ENCODE measurements around the gene C19orf33.
A peak's percentile ranks its signal among the peaks of the same experiment; 100 is the strongest.

The C19orf33 gene

GRCh38 chr19:38268539-38268938 is 35.5 kb upstream of the C19orf33 start:
- Histone ChIP-seq H3K9ac (ENCODE audit: low read length) (peak overlapping the region; percentile 32), H3K4me3 (ENCODE audit: low read length) (no peak overlapping the region), H3K4me1 (ENCODE audit: control insufficient read depth, insufficient read depth, low read length) (peaks cover 67% of the 10 kb centered on the region), H3K36me3 (ENCODE audit: control insufficient read depth, insufficient read depth, low read length) (no peaks in the 10 kb centered on the region), H3K9me3 (ENCODE audit: control insufficient read depth, low read length) (no peaks in the 10 kb centered on the region), H3K27me3 (ENCODE audit: control insufficient read depth, insufficient read depth, low read length) (no peaks in the 10 kb centered on the region)

- Histone ChIP-seq H3K27me3 (ENCODE audit: control insufficient read depth, insufficient read depth, low read length) (no peaks in the 10 kb centered on the region), H3K4me3 (ENCODE audit: low read length) (no peak overlapping the region), H3K9me3 (ENCODE audit: control insufficient read depth, low read length) (no peaks in the 10 kb centered on the region), H3K9ac (ENCODE audit: low read length) (no peak overlapping the region), H3K36me3 (ENCODE audit: control insufficient read depth, insufficient read depth, low read length) (no peaks in the 10 kb centered on the region), H3K4me1 (ENCODE audit: control insufficient read depth, insufficient read depth, low read length) (peaks cover 79% of the 10 kb centered on the region)
These were observed 33.4 kb upstream of the C19orf33 start for GRCh38 chr19:38270587-38271167.

- H3K4me3 ChIP-seq (ENCODE audit: low read length): no peak overlapping the region
- H3K9ac ChIP-seq (ENCODE audit: low read length): no peak overlapping the region
- peaks cover 67% of the 10 kb centered on the region for H3K4me1 ChIP-seq (ENCODE audit: control insufficient read depth, insufficient read depth, low read length)
- H3K36me3 ChIP-seq (ENCODE audit: control insufficient read depth, insufficient read depth, low read length): no peaks in the 10 kb centered on the region
- H3K27me3 ChIP-seq (ENCODE audit: control insufficient read depth, insufficient read depth, low read length): no peaks in the 10 kb centered on the region
- no peaks in the 10 kb centered on the region for H3K9me3 ChIP-seq (ENCODE audit: control insufficient read depth, low read length)
These were observed 30.6 kb upstream of the C19orf33 start for GRCh38 chr19:38273499-38273898.

- no peaks in the 10 kb centered on the region for H3K9me3 ChIP-seq (ENCODE audit: control insufficient read depth, low read length)
- no peak overlapping the region for H3K4me3 ChIP-seq (ENCODE audit: low read length)
- peaks cover 63% of the 10 kb centered on the region for H3K4me1 ChIP-seq (ENCODE audit: control insufficient read depth, insufficient read depth, low read length)
- no peak overlapping the region for H3K9ac ChIP-seq (ENCODE audit: low read length)
- no peaks in the 10 kb centered on the region for H3K27me3 ChIP-seq (ENCODE audit: control insufficient read depth, insufficient read depth, low read length)
- H3K36me3 ChIP-seq (ENCODE audit: control insufficient read depth, insufficient read depth, low read length): no peaks in the 10 kb centered on the region
These were observed 29.3 kb upstream of the C19orf33 start for GRCh38 chr19:38274739-38275138.

- peaks cover 61% of the 10 kb centered on the region for H3K4me1 ChIP-seq (ENCODE audit: control insufficient read depth, insufficient read depth, low read length)
- H3K9ac ChIP-seq (ENCODE audit: low read length): no peak overlapping the region
- H3K36me3 ChIP-seq (ENCODE audit: control insufficient read depth, insufficient read depth, low read length): peaks cover 4% of the 10 kb centered on the region
- no peaks in the 10 kb centered on the region for H3K27me3 ChIP-seq (ENCODE audit: control insufficient read depth, insufficient read depth, low read length)
- no peak overlapping the region for H3K4me3 ChIP-seq (ENCODE audit: low read length)
- no peaks in the 10 kb centered on the region for H3K9me3 ChIP-seq (ENCODE audit: control insufficient read depth, low read length)
These were observed 27.0 kb upstream of the C19orf33 start for GRCh38 chr19:38276942-38277517.

GRCh38 chr19:38277549-38277948 is 26.5 kb upstream of the C19orf33 start:
- Histone ChIP-seq H3K4me3 (ENCODE audit: low read length) (no peak overlapping the region), H3K9ac (ENCODE audit: low read length) (no peak overlapping the region), H3K36me3 (ENCODE audit: control insufficient read depth, insufficient read depth, low read length) (peaks cover 4% of the 10 kb centered on the region), H3K9me3 (ENCODE audit: control insufficient read depth, low read length) (no peaks in the 10 kb centered on the region), H3K27me3 (ENCODE audit: control insufficient read depth, insufficient read depth, low read length) (no peaks in the 10 kb centered on the region), H3K4me1 (ENCODE audit: control insufficient read depth, insufficient read depth, low read length) (peaks cover 55% of the 10 kb centered on the region)

- Histone ChIP-seq H3K27me3 (ENCODE audit: control insufficient read depth, insufficient read depth, low read length) (no peaks in the 10 kb centered on the region), H3K4me3 (ENCODE audit: low read length) (no peak overlapping the region), H3K9me3 (ENCODE audit: control insufficient read depth, low read length) (no peaks in the 10 kb centered on the region), H3K9ac (ENCODE audit: low read length) (no peak overlapping the region), H3K4me1 (ENCODE audit: control insufficient read depth, insufficient read depth, low read length) (peaks cover 51% of the 10 kb centered on the region), H3K36me3 (ENCODE audit: control insufficient read depth, insufficient read depth, low read length) (peaks cover 4% of the 10 kb centered on the region)
These were observed 25.9 kb upstream of the C19orf33 start for GRCh38 chr19:38277969-38278680.

GRCh38 chr19:38278751-38279150 is 25.3 kb upstream of the C19orf33 start:
- no peak overlapping the region for H3K4me3 ChIP-seq (ENCODE audit: low read length)
- H3K9me3 ChIP-seq (ENCODE audit: control insufficient read depth, low read length): no peaks in the 10 kb centered on the region
- no peaks in the 10 kb centered on the region for H3K27me3 ChIP-seq (ENCODE audit: control insufficient read depth, insufficient read depth, low read length)
- H3K36me3 ChIP-seq (ENCODE audit: control insufficient read depth, insufficient read depth, low read length): peaks cover 4% of the 10 kb centered on the region
- H3K9ac ChIP-seq (ENCODE audit: low read length): no peak overlapping the region
- peaks cover 44% of the 10 kb centered on the region for H3K4me1 ChIP-seq (ENCODE audit: control insufficient read depth, insufficient read depth, low read length)

GRCh38 chr19:38280030-38280921 is 23.8 kb upstream of the C19orf33 start:
- Histone ChIP-seq H3K4me3 (ENCODE audit: low read length) (no peak overlapping the region), H3K4me1 (ENCODE audit: control insufficient read depth, insufficient read depth, low read length) (peaks cover 29% of the 10 kb centered on the region), H3K9ac (ENCODE audit: low read length) (no peak overlapping the region), H3K36me3 (ENCODE audit: control insufficient read depth, insufficient read depth, low read length) (peaks cover 4% of the 10 kb centered on the region), H3K9me3 (ENCODE audit: control insufficient read depth, low read length) (no peaks in the 10 kb centered on the region), H3K27me3 (ENCODE audit: control insufficient read depth, insufficient read depth, low read length) (no peaks in the 10 kb centered on the region)

GRCh38 chr19:38281811-38282566 is 22.1 kb upstream of the C19orf33 start:
- no peaks in the 10 kb centered on the region for H3K27me3 ChIP-seq (ENCODE audit: control insufficient read depth, insufficient read depth, low read length)
- H3K36me3 ChIP-seq (ENCODE audit: control insufficient read depth, insufficient read depth, low read length): peaks cover 9% of the 10 kb centered on the region
- no peaks in the 10 kb centered on the region for H3K9me3 ChIP-seq (ENCODE audit: control insufficient read depth, low read length)
- no peak overlapping the region for H3K4me3 ChIP-seq (ENCODE audit: low read length)
- H3K4me1 ChIP-seq (ENCODE audit: control insufficient read depth, insufficient read depth, low read length): peaks cover 37% of the 10 kb centered on the region
- H3K9ac ChIP-seq (ENCODE audit: low read length): no peak overlapping the region

- H3K9me3 ChIP-seq (ENCODE audit: control insufficient read depth, low read length): no peaks in the 10 kb centered on the region
- no peak overlapping the region for H3K9ac ChIP-seq (ENCODE audit: low read length)
- no peak overlapping the region for H3K4me3 ChIP-seq (ENCODE audit: low read length)
- no peaks in the 10 kb centered on the region for H3K27me3 ChIP-seq (ENCODE audit: control insufficient read depth, insufficient read depth, low read length)
- H3K36me3 ChIP-seq (ENCODE audit: control insufficient read depth, insufficient read depth, low read length): peaks cover 9% of the 10 kb centered on the region
- H3K4me1 ChIP-seq (ENCODE audit: control insufficient read depth, insufficient read depth, low read length): peaks cover 25% of the 10 kb centered on the region
These were observed 20.8 kb upstream of the C19orf33 start for GRCh38 chr19:38283271-38283670.

All from mucosa of stomach (tissue), 1 donor.